ENCODE results near the gene FICD.
"Not testable (repeated sequence)": the region's sequence is repeated elsewhere in the genome, so short reads cannot be mapped to it uniquely, and the experiment has no call there.

FICD gene

GRCh38 chr12:108538146-108538545 lies 23.1 kb downstream of the FICD start:
- no peak for DNase-seq (ENCODE audit: low read depth)

- DNase-seq (ENCODE audit: low read depth) = no peak
Observed at GRCh38 chr12:108538616-108539195, 23.6 kb downstream of the FICD start.

GRCh38 chr12:108542320-108542719 lies 27.2 kb downstream of the FICD start:
- no peak for DNase-seq (ENCODE audit: low read depth)

- DNase-seq (ENCODE audit: low read depth) = peak; percentile 50
Observed at GRCh38 chr12:108543652-108544051, 28.6 kb downstream of the FICD start.

- no peak for DNase-seq (ENCODE audit: low read depth)
Observed at GRCh38 chr12:108547686-108548085, 32.6 kb downstream of the FICD start.

GRCh38 chr12:108548954-108549521 lies 34.0 kb downstream of the FICD start:
- DNase-seq (ENCODE audit: low read depth) = no peak

- DNase-seq (ENCODE audit: low read depth) = no peak
Observed at GRCh38 chr12:108551535-108551934, 36.5 kb downstream of the FICD start.

- DNase-seq (ENCODE audit: low read depth) = no peak
Observed at GRCh38 chr12:108553799-108554198, 38.7 kb downstream of the FICD start.

- DNase-seq (ENCODE audit: low read depth) = not testable (repeated sequence)
Observed at GRCh38 chr12:108555383-108555782, 40.3 kb downstream of the FICD start.

GRCh38 chr12:108559007-108559655 lies 44.1 kb downstream of the FICD start:
- DNase-seq (ENCODE audit: low read depth) = no peak

- DNase-seq (ENCODE audit: low read depth) = no peak
Observed at GRCh38 chr12:108559748-108560147, 44.7 kb downstream of the FICD start.

GRCh38 chr12:108560321-108560721 lies 45.2 kb downstream of the FICD start:
- DNase-seq (ENCODE audit: low read depth) = no peak

- DNase-seq (ENCODE audit: low read depth) = peak; percentile 74
Observed at GRCh38 chr12:108560752-108561719, 46.0 kb downstream of the FICD start, which contains the start of gene SART3. Gene SART3 (minus strand): TSS chr12:108561173. CDS start chr12:108561154, 19 bp downstream.

- no peak for DNase-seq (ENCODE audit: low read depth)
Observed at GRCh38 chr12:108561852-108562347, 46.8 kb downstream of the FICD start.

GRCh38 chr12:108562348-108563135 lies 47.5 kb downstream of the FICD start, which contains the start of gene ISCU:
Gene ISCU (plus strand): TSS chr12:108562596. CDS start chr12:108562623, 27 bp downstream.
- peak; percentile 93 for DNase-seq (ENCODE audit: low read depth)

- DNase-seq (ENCODE audit: low read depth) = peak; percentile 79
Observed at GRCh38 chr12:108563136-108563803, 48.2 kb downstream of the FICD start.

- no peak for DNase-seq (ENCODE audit: low read depth)
Observed at GRCh38 chr12:108563804-108564151, 48.7 kb downstream of the FICD start.

- DNase-seq (ENCODE audit: low read depth) = no peak
Observed at GRCh38 chr12:108564724-108565123, 49.6 kb downstream of the FICD start.

GRCh38 chr12:108565146-108565545 lies 50.1 kb downstream of the FICD start:
- DNase-seq (ENCODE audit: low read depth) = no peak

- DNase-seq (ENCODE audit: low read depth) = peak; percentile 72
Observed at GRCh38 chr12:108565976-108566375, 50.9 kb downstream of the FICD start.

- no peak for DNase-seq (ENCODE audit: low read depth)
Observed at GRCh38 chr12:108566452-108566851, 51.4 kb downstream of the FICD start.
